ENCODE measurements around the gene BAHCC1. TPM values are rescaled to one million over a fixed set of nuclear protein-coding genes. Genes with fewer than 3 reads are reported as not detected.

Gene BAHCC1
- total RNA-seq, 1 donor: 11.2 TPM

DNA sequence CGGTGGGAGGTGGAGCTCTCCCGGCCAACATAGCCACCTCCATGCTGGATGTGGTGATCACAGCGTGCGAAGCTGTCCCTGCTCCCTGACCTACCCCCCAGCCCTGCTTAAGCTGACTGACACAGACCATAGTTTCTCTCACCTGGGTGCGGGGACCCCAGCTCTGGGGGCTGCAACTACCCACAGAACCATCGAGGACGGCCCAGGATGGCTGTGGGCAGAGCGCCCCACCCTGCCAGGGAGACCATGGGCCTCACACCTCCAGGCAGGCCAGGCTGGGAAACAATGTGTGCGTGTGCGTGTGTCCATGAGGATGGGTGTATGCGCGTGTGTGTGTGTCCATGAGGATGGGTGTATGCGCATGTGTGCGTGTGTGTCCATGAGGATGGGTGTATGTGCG is 20.4 kb downstream of the BAHCC1 start:
- no peaks in the 10 kb centered on the region for H3K79me2 ChIP-seq (ENCODE audit: insufficient read depth, low read length)
- no peak for DNase-seq (ENCODE audit: insufficient read length, low spot score, missing footprints)
- no peak overlapping the region for H3K27ac ChIP-seq (ENCODE audit: low read depth, low read length)
- no peaks in the 10 kb centered on the region for H3K9me3 ChIP-seq (ENCODE audit: low read depth, low read length)
- H3K4me1 ChIP-seq (ENCODE audit: insufficient read depth, low read length): peaks cover 24% of the 10 kb centered on the region
- no peak overlapping the region for H2AFZ ChIP-seq (ENCODE audit: low read length)
- no peak overlapping the region for H3K4me2 ChIP-seq (ENCODE audit: insufficient read depth, low read length)
- no peak overlapping the region for H3K4me3 ChIP-seq (ENCODE audit: insufficient read depth, low read length)
- H3K27me3 ChIP-seq (ENCODE audit: insufficient read depth, low read length): no peaks in the 10 kb centered on the region
- TF ChIP-seq, protein P1, sequence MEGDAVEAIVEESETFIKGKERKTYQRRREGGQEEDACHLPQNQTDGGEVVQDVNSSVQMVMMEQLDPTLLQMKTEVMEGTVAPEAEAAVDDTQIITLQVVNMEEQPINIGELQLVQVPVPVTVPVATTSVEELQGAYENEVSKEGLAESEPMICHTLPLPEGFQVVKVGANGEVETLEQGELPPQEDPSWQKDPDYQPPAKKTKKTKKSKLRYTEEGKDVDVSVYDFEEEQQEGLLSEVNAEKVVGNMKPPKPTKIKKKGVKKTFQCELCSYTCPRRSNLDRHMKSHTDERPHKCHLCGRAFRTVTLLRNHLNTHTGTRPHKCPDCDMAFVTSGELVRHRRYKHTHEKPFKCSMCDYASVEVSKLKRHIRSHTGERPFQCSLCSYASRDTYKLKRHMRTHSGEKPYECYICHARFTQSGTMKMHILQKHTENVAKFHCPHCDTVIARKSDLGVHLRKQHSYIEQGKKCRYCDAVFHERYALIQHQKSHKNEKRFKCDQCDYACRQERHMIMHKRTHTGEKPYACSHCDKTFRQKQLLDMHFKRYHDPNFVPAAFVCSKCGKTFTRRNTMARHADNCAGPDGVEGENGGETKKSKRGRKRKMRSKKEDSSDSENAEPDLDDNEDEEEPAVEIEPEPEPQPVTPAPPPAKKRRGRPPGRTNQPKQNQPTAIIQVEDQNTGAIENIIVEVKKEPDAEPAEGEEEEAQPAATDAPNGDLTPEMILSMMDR (IDR thresholded peaks at IDR 0.05; ENCODE audit: extremely low read depth, low read depth, low read length): no peak
- peaks cover 7% of the 10 kb centered on the region for H4K20me1 ChIP-seq (ENCODE audit: insufficient read depth, low read length)
- H3K36me3 ChIP-seq (ENCODE audit: insufficient read depth, low read length): no peaks in the 10 kb centered on the region

DNA sequence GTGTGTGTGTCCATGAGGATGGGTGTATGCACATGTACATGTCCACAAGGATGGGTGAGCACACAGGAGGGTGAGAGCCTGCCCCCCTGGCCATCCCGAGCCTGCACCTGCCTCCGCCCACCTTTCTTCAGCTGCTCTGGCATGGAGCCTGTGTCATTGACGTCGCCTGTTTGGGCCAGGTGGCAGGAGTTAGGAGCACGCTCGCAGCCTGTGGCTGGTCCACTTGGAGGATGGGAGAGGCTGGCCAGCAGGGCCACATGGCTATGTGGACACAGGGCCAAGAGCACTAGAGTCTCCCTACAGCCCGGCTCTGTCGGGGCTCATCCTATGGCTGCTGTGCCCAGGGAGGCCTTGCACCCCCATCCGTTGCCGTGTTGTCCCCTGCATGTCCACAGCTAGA is 21.4 kb downstream of the BAHCC1 start:
- peaks cover 7% of the 10 kb centered on the region for H4K20me1 ChIP-seq (ENCODE audit: insufficient read depth, low read length)
- no peaks in the 10 kb centered on the region for H3K27me3 ChIP-seq (ENCODE audit: insufficient read depth, low read length)
- H3K4me3 ChIP-seq (ENCODE audit: insufficient read depth, low read length): no peak overlapping the region
- no peak overlapping the region for H3K27ac ChIP-seq (ENCODE audit: low read depth, low read length)
- DNase-seq (ENCODE audit: insufficient read length, low spot score, missing footprints): no peak
- no peak overlapping the region for H2AFZ ChIP-seq (ENCODE audit: low read length)
- H3K4me2 ChIP-seq (ENCODE audit: insufficient read depth, low read length): no peak overlapping the region
- TF ChIP-seq, protein P1 (IDR thresholded peaks at IDR 0.05; ENCODE audit: extremely low read depth, low read depth, low read length): no peak
- no peaks in the 10 kb centered on the region for H3K79me2 ChIP-seq (ENCODE audit: insufficient read depth, low read length)
- no peaks in the 10 kb centered on the region for H3K9me3 ChIP-seq (ENCODE audit: low read depth, low read length)
- peaks cover 32% of the 10 kb centered on the region for H3K4me1 ChIP-seq (ENCODE audit: insufficient read depth, low read length)
- H3K36me3 ChIP-seq (ENCODE audit: insufficient read depth, low read length): no peaks in the 10 kb centered on the region

DNA sequence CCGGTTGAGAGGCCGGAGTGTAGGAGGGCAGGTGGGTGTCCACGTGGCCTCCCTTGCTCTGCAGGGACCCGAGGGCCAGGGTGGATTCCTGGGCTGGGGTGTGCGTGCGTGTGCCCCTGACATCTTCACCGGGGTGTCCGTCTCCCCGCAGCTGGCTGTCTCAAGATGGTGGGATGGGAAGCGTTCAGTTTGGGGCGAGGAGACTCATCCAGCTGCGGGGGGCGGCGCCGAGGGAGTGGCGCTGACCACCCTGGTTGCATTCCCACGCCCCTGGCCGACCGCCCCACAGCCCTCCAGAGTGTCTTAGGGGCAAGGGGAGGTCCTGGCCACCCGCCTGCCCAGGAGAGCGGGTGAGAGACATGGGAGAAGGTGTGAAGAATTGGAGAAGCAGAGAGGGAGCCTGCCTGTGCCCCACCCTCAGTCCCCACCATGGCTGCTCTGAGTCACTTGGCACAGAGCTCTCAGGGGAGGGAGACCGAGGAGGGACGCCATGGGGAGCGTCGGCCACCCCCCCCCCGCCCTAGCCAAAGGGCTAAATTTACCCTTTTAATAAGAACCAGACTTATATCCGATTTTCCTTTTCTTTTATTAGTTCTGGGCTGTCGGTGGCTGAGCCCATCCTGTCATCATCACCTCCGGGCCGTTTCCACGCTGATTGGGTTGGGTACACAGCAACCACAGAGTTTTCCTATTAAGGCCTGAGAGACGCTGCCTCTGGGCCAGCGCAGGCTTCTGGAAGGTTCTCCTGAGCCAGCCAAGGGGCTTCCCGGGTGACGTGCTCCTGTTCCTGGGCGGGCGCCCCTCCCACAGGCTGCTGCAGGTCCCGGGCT is 22.0 kb downstream of the BAHCC1 start:
- Histone ChIP-seq H2AFZ (ENCODE audit: low read length) (no peak overlapping the region), H3K4me1 (ENCODE audit: insufficient read depth, low read length) (peaks cover 39% of the 10 kb centered on the region), H3K4me2 (ENCODE audit: insufficient read depth, low read length) (no peak overlapping the region), H3K9me3 (ENCODE audit: low read depth, low read length) (no peaks in the 10 kb centered on the region), H3K36me3 (ENCODE audit: insufficient read depth, low read length) (no peaks in the 10 kb centered on the region), H3K27ac (ENCODE audit: low read depth, low read length) (no peak overlapping the region), H3K79me2 (ENCODE audit: insufficient read depth, low read length) (no peaks in the 10 kb centered on the region), H4K20me1 (ENCODE audit: insufficient read depth, low read length) (peaks cover 7% of the 10 kb centered on the region), H3K4me3 (ENCODE audit: insufficient read depth, low read length) (no peak overlapping the region), H3K27me3 (ENCODE audit: insufficient read depth, low read length) (no peaks in the 10 kb centered on the region)
- TF ChIP-seq, protein P1 (IDR thresholded peaks at IDR 0.05; ENCODE audit: extremely low read depth, low read depth, low read length): no peak
- DNase-seq (ENCODE audit: insufficient read length, low spot score, missing footprints): no peak

DNA sequence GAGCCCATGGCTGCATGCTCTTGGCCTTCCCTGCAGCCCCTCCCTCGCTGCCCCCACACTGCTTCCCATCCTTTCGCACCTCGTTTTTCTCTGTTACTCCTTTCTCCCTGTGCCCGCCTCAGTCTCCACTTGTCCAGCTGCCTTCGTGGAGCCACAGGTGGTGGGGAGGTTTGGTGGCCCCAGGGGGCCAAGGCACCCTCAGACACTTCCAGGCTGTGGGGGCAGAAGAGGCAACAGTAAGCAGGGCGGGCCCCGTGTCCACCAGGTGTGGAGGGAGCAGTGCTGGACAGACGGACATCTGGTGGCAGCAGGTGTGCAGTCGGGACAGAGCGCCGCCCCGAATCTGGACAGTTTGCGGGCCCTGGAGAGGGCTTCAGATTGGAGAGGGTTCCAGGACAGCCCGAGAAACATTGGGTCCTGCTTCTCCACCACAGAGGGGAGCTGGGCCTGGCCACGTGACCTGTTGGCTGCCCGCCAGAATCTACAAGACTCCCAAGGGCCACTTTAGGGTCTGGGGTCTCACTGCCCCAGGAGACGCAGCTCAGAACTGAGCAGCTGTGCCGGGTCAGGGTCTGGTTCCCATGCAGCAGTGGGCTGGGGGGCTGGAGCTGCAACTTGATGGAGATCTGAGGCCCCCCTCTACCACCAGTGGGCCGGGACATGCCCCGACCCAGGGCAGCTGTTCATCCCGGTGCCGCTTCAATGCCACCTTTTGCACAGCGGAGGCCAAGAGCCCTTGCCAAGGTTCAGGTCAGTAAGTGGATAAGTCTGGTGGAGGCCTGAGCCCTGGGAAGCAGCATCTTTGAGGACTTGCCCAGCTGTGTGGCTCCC is 22.8 kb downstream of the BAHCC1 start:
- Histone ChIP-seq H3K4me1 (ENCODE audit: insufficient read depth, low read length) (peaks cover 47% of the 10 kb centered on the region), H4K20me1 (ENCODE audit: insufficient read depth, low read length) (peaks cover 3% of the 10 kb centered on the region), H2AFZ (ENCODE audit: low read length) (no peak overlapping the region), H3K27me3 (ENCODE audit: insufficient read depth, low read length) (no peaks in the 10 kb centered on the region), H3K9me3 (ENCODE audit: low read depth, low read length) (no peaks in the 10 kb centered on the region), H3K4me3 (ENCODE audit: insufficient read depth, low read length) (no peak overlapping the region), H3K27ac (ENCODE audit: low read depth, low read length) (no peak overlapping the region), H3K79me2 (ENCODE audit: insufficient read depth, low read length) (no peaks in the 10 kb centered on the region), H3K36me3 (ENCODE audit: insufficient read depth, low read length) (no peaks in the 10 kb centered on the region), H3K4me2 (ENCODE audit: insufficient read depth, low read length) (no peak overlapping the region)
- TF ChIP-seq, protein P1 (IDR thresholded peaks at IDR 0.05; ENCODE audit: extremely low read depth, low read depth, low read length): no peak
- DNase-seq (ENCODE audit: insufficient read length, low spot score, missing footprints): no peak

All from osteoblast (primary cell).